WTC11 (cell line): ENCODE data around the gene CNTNAP1. TPM values are rescaled to one million over a fixed set of nuclear protein-coding genes. Genes with fewer than 3 reads are reported as not detected.

Experiments
- ATAC-seq: fragments of 200-7000 bp; cut with Tn5 transposase; 2 replicates; pipeline ENCODE4 v1.10.0; 2021; ENCODE audit warnings: mild to moderate bottlenecking, moderate library complexity
- CTCF ChIA-PET: fragments of 300-600 bp; sonication (Branson Sonifier 250); formaldehyde crosslinking; loops from one replicate; lab custom pipeline; 2021; ENCODE audit warnings: antibody characterized with exemption; lab: Charles Lee
- POLR2A ChIA-PET: fragments of 350-600 bp; sonication (Branson Sonifier 250); formaldehyde crosslinking; loops from one replicate; lab custom pipeline; 2021; ENCODE audit warnings: antibody characterized with exemption; lab: Charles Lee
- DNase-seq: peaks from one replicate; pipeline ENCODE4 v3.0.0; 2021; ENCODE audit warnings: low spot score
- H3K27ac Mint-ChIP-seq: 2 replicates; pipeline ENCODE4 v1.8.0; 2021; ENCODE audit warnings: mixed read lengths
- H3K27me3 Mint-ChIP-seq: 2 replicates; pipeline ENCODE4 v1.8.0; 2021; ENCODE audit warnings: low read depth, mild to moderate bottlenecking, moderate library complexity, mixed read lengths
- H3K36me3 Mint-ChIP-seq: 2 replicates; pipeline ENCODE4 v1.8.0; 2021; ENCODE audit warnings: mixed read lengths
- H3K4me1 Mint-ChIP-seq: 2 replicates; pipeline ENCODE4 v1.8.0; 2022; ENCODE audit warnings: mixed read lengths
- H3K4me3 Mint-ChIP-seq: 2 replicates; pipeline ENCODE4 v1.8.0; 2021; ENCODE audit warnings: mild to moderate bottlenecking, moderate library complexity, mixed read lengths
- H3K9me3 Mint-ChIP-seq: 2 replicates; pipeline ENCODE4 v1.8.0; 2021; ENCODE audit warnings: mixed read lengths
- CREM ChIP-seq: sonication (generic); formaldehyde crosslinking; IDR thresholded peaks from 2 replicates; pipeline ENCODE4 v1.8.1; 2022; ENCODE audit warnings: mild to moderate bottlenecking, missing genetic modification reagents, moderate library complexity
- E2F5 ChIP-seq: sonication (generic); formaldehyde crosslinking; IDR thresholded peaks from 2 replicates; pipeline ENCODE4 v1.8.1; 2022; ENCODE audit warnings: mild to moderate bottlenecking, moderate library complexity, missing genetic modification reagents
- FOXP1 ChIP-seq: sonication (generic); formaldehyde crosslinking; IDR thresholded peaks from 2 replicates; pipeline ENCODE4 v1.8.0; 2022; ENCODE audit warnings: missing genetic modification reagents, mild to moderate bottlenecking, moderate library complexity, borderline replicate concordance
- JUN ChIP-seq: sonication (generic); formaldehyde crosslinking; IDR thresholded peaks from 2 replicates; pipeline ENCODE4 v1.8.0; 2023; ENCODE audit warnings: mild to moderate bottlenecking, missing genetic modification reagents
- SMAD3 ChIP-seq: sonication (generic); formaldehyde crosslinking; IDR thresholded peaks from 2 replicates; pipeline ENCODE4 v1.8.0; 2022; ENCODE audit warnings: missing genetic modification reagents, mild to moderate bottlenecking, borderline replicate concordance
- TCF7 ChIP-seq: sonication (generic); formaldehyde crosslinking; IDR thresholded peaks from 2 replicates; pipeline ENCODE4 v1.8.0; 2022; ENCODE audit warnings: mild to moderate bottlenecking, low read depth, missing genetic modification reagents, moderate library complexity
- ZBTB21 ChIP-seq: sonication (generic); formaldehyde crosslinking; IDR thresholded peaks from 2 replicates; pipeline ENCODE4 v1.8.1; 2023; ENCODE audit warnings: mild to moderate bottlenecking, missing genetic modification reagents, borderline replicate concordance
- ZNF317 ChIP-seq: sonication (generic); formaldehyde crosslinking; IDR thresholded peaks from 2 replicates; pipeline ENCODE4 v1.8.1; 2023; ENCODE audit warnings: low read depth, mild to moderate bottlenecking, moderate library complexity, missing genetic modification reagents, borderline replicate concordance
- ZNF396 ChIP-seq: fragments of 250-450 bp; sonication (Bioruptor Pico); IDR thresholded peaks from 2 replicates; pipeline ENCODE4 v1.8.0; 2021; ENCODE audit warnings: mild to moderate bottlenecking, moderate library complexity, borderline replicate concordance
- ZSCAN18 ChIP-seq: fragments of 250-450 bp; sonication (Bioruptor Pico); IDR thresholded peaks from 2 replicates; pipeline ENCODE4 v2.1.2; 2022; ENCODE audit warnings: mild to moderate bottlenecking, moderate library complexity
- total RNA-seq: library from RNA; stranded (reverse); gene quantifications from 3 replicates; pipeline ENCODE4 v1.2.3, GENCODE V29; 2021
- TF ChIP-seq, protein P1 (sequence below): fragments of 250-450 bp; sonication (Bioruptor Pico); IDR thresholded peaks from 2 replicates; pipeline ENCODE4 v1.9.0; 2021; ENCODE audit warnings: mild to moderate bottlenecking, borderline replicate concordance
- TF ChIP-seq, protein P2 (sequence below): sonication (generic); formaldehyde crosslinking; IDR thresholded peaks from 2 replicates; pipeline ENCODE4 v1.8.1; 2023; ENCODE audit warnings: mild to moderate bottlenecking, missing genetic modification reagents, borderline replicate concordance
- TF ChIP-seq, protein P3 (sequence below): fragments of 250-450 bp; sonication (Bioruptor Pico); IDR thresholded peaks from 2 replicates; pipeline ENCODE4 v1.8.0; 2021; ENCODE audit warnings: mild to moderate bottlenecking
- TF ChIP-seq, protein P4 (sequence below): fragments of 200-600 bp; IDR thresholded peaks from 2 replicates; pipeline ENCODE4 v1.8.0; 2022; ENCODE audit warnings: antibody characterized with exemption

Gene CNTNAP1
- total RNA-seq, 1 experiment from 2014 or later = 12.1 TPM

DNA sequence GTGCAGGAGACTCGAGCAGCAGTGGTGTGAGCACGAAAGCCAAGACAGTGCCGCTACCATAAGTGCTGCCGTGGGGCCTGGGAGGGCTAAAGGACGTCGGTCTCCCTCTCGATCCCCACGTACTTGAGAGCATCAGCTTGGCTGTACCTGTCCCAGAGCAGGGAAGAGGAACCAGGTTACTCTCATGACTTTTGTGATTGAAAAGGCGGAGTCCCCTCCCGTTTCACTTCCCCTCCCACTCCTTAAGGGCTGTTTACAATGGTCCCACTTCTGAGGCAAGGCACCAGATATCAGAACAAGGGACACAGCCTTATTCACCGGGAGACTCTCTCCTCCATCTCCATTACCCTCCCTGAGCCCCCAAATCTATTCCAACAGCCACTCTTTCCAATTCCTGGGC lies 20.1 kb downstream of the CNTNAP1 start (continued):
- TF ChIP-seq, protein P1, sequence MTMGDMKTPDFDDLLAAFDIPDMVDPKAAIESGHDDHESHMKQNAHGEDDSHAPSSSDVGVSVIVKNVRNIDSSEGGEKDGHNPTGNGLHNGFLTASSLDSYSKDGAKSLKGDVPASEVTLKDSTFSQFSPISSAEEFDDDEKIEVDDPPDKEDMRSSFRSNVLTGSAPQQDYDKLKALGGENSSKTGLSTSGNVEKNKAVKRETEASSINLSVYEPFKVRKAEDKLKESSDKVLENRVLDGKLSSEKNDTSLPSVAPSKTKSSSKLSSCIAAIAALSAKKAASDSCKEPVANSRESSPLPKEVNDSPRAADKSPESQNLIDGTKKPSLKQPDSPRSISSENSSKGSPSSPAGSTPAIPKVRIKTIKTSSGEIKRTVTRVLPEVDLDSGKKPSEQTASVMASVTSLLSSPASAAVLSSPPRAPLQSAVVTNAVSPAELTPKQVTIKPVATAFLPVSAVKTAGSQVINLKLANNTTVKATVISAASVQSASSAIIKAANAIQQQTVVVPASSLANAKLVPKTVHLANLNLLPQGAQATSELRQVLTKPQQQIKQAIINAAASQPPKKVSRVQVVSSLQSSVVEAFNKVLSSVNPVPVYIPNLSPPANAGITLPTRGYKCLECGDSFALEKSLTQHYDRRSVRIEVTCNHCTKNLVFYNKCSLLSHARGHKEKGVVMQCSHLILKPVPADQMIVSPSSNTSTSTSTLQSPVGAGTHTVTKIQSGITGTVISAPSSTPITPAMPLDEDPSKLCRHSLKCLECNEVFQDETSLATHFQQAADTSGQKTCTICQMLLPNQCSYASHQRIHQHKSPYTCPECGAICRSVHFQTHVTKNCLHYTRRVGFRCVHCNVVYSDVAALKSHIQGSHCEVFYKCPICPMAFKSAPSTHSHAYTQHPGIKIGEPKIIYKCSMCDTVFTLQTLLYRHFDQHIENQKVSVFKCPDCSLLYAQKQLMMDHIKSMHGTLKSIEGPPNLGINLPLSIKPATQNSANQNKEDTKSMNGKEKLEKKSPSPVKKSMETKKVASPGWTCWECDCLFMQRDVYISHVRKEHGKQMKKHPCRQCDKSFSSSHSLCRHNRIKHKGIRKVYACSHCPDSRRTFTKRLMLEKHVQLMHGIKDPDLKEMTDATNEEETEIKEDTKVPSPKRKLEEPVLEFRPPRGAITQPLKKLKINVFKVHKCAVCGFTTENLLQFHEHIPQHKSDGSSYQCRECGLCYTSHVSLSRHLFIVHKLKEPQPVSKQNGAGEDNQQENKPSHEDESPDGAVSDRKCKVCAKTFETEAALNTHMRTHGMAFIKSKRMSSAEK (CRISPR knock-in tag) = no peak
- TF ChIP-seq SMAD3 (CRISPR knock-in tag) = no peak
- TF ChIP-seq TCF7 (CRISPR knock-in tag) = no peak
- TF ChIP-seq, protein P2, sequence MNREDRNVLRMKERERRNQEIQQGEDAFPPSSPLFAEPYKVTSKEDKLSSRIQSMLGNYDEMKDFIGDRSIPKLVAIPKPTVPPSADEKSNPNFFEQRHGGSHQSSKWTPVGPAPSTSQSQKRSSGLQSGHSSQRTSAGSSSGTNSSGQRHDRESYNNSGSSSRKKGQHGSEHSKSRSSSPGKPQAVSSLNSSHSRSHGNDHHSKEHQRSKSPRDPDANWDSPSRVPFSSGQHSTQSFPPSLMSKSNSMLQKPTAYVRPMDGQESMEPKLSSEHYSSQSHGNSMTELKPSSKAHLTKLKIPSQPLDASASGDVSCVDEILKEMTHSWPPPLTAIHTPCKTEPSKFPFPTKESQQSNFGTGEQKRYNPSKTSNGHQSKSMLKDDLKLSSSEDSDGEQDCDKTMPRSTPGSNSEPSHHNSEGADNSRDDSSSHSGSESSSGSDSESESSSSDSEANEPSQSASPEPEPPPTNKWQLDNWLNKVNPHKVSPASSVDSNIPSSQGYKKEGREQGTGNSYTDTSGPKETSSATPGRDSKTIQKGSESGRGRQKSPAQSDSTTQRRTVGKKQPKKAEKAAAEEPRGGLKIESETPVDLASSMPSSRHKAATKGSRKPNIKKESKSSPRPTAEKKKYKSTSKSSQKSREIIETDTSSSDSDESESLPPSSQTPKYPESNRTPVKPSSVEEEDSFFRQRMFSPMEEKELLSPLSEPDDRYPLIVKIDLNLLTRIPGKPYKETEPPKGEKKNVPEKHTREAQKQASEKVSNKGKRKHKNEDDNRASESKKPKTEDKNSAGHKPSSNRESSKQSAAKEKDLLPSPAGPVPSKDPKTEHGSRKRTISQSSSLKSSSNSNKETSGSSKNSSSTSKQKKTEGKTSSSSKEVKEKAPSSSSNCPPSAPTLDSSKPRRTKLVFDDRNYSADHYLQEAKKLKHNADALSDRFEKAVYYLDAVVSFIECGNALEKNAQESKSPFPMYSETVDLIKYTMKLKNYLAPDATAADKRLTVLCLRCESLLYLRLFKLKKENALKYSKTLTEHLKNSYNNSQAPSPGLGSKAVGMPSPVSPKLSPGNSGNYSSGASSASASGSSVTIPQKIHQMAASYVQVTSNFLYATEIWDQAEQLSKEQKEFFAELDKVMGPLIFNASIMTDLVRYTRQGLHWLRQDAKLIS (CRISPR knock-in tag) = no peak
- TF ChIP-seq, protein P3, sequence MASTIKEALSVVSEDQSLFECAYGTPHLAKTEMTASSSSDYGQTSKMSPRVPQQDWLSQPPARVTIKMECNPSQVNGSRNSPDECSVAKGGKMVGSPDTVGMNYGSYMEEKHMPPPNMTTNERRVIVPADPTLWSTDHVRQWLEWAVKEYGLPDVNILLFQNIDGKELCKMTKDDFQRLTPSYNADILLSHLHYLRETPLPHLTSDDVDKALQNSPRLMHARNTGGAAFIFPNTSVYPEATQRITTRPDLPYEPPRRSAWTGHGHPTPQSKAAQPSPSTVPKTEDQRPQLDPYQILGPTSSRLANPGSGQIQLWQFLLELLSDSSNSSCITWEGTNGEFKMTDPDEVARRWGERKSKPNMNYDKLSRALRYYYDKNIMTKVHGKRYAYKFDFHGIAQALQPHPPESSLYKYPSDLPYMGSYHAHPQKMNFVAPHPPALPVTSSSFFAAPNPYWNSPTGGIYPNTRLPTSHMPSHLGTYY (CRISPR knock-in tag) = no peak
- TF ChIP-seq, protein P4, sequence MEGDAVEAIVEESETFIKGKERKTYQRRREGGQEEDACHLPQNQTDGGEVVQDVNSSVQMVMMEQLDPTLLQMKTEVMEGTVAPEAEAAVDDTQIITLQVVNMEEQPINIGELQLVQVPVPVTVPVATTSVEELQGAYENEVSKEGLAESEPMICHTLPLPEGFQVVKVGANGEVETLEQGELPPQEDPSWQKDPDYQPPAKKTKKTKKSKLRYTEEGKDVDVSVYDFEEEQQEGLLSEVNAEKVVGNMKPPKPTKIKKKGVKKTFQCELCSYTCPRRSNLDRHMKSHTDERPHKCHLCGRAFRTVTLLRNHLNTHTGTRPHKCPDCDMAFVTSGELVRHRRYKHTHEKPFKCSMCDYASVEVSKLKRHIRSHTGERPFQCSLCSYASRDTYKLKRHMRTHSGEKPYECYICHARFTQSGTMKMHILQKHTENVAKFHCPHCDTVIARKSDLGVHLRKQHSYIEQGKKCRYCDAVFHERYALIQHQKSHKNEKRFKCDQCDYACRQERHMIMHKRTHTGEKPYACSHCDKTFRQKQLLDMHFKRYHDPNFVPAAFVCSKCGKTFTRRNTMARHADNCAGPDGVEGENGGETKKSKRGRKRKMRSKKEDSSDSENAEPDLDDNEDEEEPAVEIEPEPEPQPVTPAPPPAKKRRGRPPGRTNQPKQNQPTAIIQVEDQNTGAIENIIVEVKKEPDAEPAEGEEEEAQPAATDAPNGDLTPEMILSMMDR = no peak
- TF ChIP-seq ZNF317 (CRISPR knock-in tag) = no peak
- no peak for TF ChIP-seq JUN (CRISPR knock-in tag)
- TF ChIP-seq, all 79 proteins: peak for 0

- no peak overlapping the region for H3K27ac Mint-ChIP-seq
- ATAC-seq = no peak
- peaks cover 45% of the 10 kb centered on the region for H3K36me3 Mint-ChIP-seq
- H3K4me1 Mint-ChIP-seq = peaks cover under 1% of the 10 kb centered on the region; the same call in 1 of the 2 replicates
- CTCF ChIA-PET = interaction anchor here (0.7 kb wide), 1 partner anchor 13 kb away, joined by 3 read pairs; no protein-coding TSS in a partner anchor
- H3K4me3 Mint-ChIP-seq = no peak overlapping the region
- no peaks in the 10 kb centered on the region for H3K27me3 Mint-ChIP-seq
- no peaks in the 10 kb centered on the region for H3K9me3 Mint-ChIP-seq
- DNase-seq = no peak
- POLR2A ChIA-PET = no interaction called here
- no peak for TF ChIP-seq CREM
- no peak for TF ChIP-seq ZSCAN18 (CRISPR knock-in tag)
- TF ChIP-seq FOXP1 (CRISPR knock-in tag) = no peak
- TF ChIP-seq ZNF396 (CRISPR knock-in tag) = no peak
- no peak for TF ChIP-seq E2F5 (CRISPR knock-in tag)
- TF ChIP-seq, protein P1 (CRISPR knock-in tag) = no peak
- TF ChIP-seq ZBTB21 = no peak
Measured at GRCh38 chr17:42704490-42704836, 22.1 kb downstream of the CNTNAP1 start.
